WI38 (cell line): ENCODE results near the gene CMTM2.

ENCODE experiments used
- H3K4me3 ChIP-seq: 2 replicates; pipeline ENCODE4 v1.5.1; 2011; ENCODE audit warnings: low read depth, mild to moderate bottlenecking, control low read depth, low read length
- TF ChIP-seq, protein P1 (sequence below): IDR thresholded peaks from 2 replicates; pipeline ENCODE4 v1.5.1; 2012; ENCODE audit warnings: low read depth, mild to moderate bottlenecking, control low read depth, low read length

The CMTM2 gene, protein sequence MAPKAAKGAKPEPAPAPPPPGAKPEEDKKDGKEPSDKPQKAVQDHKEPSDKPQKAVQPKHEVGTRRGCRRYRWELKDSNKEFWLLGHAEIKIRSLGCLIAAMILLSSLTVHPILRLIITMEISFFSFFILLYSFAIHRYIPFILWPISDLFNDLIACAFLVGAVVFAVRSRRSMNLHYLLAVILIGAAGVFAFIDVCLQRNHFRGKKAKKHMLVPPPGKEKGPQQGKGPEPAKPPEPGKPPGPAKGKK

DNA sequence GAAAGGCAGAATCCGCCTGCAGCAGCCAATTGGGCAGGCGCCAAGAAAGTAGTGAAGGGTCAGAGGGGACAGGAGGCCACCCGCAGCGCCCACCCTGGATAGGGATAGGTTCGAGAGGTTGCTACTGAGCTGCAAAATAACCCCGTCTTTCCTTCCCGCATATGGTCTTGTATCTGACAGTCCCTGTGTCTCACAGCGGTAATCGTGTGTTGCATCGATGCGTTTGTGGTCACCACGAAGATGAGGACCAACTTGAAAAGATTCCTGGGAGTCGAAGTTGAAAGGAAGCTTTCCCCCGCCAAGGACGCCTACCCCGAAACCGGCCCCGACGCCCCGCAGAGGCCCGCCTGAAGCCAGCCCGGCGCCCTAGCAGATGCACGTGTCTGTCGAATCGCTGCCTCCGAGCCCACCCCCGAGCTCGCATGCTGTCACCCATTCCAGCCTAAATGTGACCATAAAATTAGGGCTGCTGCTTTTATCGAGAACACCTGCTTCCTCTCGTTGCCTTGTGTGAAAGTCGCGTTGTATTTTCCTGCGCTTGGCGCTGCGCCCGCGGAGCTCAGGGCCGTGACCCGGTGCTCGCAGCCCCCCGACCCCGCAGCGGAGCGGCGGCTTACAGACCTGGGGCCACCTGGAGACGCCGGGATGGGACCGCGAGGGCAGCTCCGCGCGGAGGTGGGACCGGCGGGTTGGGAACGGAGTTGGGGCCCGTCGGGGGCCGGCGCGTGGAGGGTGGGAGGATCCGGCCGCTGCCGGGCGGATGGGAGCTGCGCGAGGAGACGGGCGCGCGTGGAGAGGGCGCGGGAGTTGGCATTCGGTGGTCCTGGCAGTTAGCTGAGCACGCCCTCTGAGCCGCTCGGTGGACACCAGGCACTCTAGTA lies at the start of gene CMTM2:
CMTM2 (plus strand) TSS at position 813 of the 881 bp plus-strand sequence. CDS start 145 bp downstream, outside the sequence.
- H3K4me3 ChIP-seq = no peak within 1 kb of the TSS

DNA sequence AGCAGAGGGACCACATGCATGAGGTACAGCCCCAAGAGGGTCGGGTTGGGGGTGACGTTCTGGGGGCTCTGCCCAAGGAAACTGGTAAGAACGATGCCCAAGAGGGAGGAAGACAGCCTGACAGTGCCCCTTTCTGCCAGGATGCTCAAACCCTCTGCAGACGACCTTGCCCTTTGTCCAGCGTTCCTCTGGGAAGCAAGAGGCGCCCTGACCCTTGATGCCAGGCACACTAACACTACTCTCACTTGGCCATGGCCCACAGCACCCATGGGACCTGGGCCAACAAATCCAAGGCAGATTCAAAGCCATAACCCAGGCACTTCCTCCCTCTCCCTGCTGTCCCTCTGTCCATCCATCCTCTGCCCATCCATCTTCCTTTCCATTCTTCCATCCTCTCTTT lies 49.8 kb upstream of the CMTM2 start:
- TF ChIP-seq, protein P1, sequence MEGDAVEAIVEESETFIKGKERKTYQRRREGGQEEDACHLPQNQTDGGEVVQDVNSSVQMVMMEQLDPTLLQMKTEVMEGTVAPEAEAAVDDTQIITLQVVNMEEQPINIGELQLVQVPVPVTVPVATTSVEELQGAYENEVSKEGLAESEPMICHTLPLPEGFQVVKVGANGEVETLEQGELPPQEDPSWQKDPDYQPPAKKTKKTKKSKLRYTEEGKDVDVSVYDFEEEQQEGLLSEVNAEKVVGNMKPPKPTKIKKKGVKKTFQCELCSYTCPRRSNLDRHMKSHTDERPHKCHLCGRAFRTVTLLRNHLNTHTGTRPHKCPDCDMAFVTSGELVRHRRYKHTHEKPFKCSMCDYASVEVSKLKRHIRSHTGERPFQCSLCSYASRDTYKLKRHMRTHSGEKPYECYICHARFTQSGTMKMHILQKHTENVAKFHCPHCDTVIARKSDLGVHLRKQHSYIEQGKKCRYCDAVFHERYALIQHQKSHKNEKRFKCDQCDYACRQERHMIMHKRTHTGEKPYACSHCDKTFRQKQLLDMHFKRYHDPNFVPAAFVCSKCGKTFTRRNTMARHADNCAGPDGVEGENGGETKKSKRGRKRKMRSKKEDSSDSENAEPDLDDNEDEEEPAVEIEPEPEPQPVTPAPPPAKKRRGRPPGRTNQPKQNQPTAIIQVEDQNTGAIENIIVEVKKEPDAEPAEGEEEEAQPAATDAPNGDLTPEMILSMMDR = no peak
- no peak overlapping the region for H3K4me3 ChIP-seq

More for the DNA sequence above, at the start of gene CMTM2:
- TF ChIP-seq, protein P1 = no peak

DNA sequence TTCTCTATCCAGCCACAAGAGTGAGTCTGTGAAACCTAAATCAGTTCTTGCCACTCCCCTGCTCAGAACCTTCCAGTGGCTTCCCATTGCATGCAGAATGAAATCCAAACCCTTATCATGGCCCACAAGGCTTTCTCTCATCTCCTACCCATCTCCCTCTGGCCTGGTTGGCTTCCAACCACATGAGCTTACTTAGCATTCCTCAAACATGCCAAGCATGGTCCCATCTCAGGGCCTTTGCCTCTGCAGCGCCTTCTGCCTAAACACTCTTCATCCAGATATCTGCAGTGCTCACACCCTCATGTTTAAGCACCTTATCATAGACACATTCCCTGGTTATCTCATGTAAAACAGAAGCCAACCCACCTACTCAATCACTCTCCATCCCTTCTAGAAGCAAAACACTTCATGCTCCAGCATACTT lies 44.9 kb upstream of the CMTM2 start:
- H3K4me3 ChIP-seq = no peak overlapping the region
- TF ChIP-seq, protein P1 = no peak

DNA sequence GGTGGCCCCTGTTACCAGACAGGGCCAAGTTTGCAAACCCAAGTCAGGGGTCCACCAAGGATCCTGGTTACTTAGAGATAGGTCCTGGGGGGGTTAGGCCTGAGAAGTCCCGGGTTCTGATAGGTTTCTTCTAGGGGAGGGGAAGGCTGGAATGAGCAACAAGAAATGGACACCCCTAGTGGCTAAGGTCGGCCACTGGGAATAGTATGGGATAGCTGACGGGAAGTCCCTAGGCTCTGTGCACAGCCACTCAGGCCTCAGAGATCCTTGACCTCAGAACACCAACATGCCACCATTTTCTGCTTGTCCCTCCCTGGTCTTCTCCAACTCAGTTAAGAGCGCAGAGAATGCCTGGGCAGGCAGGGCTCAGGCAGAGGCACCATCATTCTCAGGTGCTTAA lies 42.7 kb upstream of the CMTM2 start:
- TF ChIP-seq, protein P1 = no peak
- H3K4me3 ChIP-seq = no peak overlapping the region

DNA sequence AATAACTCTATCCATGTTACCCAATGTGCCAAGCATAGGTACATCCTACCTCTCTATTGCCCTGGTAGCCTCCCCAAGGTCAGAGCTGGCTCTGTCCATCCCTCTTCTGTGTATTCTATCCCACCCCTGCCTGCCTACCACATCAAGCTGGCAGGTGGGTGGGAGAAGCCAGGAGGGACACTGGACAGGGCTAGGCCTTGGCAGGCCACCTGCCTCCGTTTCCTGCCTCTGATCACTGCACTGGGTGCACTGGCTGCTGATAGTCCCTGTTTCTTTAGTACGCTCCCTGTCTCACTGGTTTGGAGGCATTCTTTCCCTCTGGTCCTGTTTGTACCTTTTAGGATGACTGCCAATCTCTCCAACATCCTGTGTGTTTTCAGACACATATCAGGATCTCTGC lies 42.0 kb upstream of the CMTM2 start:
- H3K4me3 ChIP-seq = no peak overlapping the region
- TF ChIP-seq, protein P1 = no peak

DNA sequence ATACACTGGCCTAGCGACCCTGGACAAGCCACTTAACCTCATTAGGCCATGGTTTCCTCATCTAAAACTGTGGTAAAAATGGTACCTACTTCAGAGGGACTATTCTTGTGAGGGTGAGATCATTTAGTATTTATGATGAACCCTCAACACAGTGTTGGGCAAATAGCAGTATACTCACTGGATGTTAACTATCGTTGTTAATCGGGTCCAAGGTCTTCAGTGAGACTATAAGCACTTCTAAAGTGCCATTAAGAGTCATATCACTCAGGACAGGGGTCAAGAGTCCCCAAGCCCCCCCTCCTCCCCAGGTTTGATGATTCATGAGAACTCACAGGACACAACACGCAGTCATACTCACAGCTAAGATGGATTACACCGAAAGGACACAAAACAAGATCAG lies 40.4 kb upstream of the CMTM2 start:
- H3K4me3 ChIP-seq = no peak overlapping the region
- TF ChIP-seq, protein P1 = no peak
